HG02981 (cell line): ENCODE data around the gene SETD7.

Source experiments
- ATAC-seq: cut with Tn5 transposase; IDR thresholded peaks from one replicate; pipeline ENCODE4 v1.9.1; 2021; ENCODE audit warnings: mild to moderate bottlenecking, moderate library complexity; ENCODE audit not compliant: unreplicated experiment

SETD7 gene

GRCh38 chr4:139514382-139515059 is 41.5 kb downstream of the SETD7 start:
- no peak for ATAC-seq

DNA sequence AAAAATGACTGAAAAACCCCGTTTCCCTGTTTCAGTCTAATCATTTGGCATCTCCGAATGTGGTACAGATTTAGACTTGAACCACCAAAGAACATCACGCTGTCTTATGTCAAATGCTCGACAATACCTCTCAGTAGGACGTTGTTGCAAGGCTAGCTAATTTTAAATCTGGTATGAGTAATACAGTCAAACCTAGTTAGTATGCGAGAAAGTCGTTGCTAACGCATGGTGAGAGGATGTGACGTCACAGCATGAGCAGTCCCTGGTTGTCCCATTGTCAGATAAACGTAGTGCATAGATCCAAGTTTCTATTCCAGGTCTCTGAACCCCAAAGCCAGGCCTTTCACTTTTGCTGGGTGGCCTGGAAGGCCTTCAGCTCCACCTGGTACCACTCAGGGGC is 44.7 kb downstream of the SETD7 start:
- no peak for ATAC-seq

DNA sequence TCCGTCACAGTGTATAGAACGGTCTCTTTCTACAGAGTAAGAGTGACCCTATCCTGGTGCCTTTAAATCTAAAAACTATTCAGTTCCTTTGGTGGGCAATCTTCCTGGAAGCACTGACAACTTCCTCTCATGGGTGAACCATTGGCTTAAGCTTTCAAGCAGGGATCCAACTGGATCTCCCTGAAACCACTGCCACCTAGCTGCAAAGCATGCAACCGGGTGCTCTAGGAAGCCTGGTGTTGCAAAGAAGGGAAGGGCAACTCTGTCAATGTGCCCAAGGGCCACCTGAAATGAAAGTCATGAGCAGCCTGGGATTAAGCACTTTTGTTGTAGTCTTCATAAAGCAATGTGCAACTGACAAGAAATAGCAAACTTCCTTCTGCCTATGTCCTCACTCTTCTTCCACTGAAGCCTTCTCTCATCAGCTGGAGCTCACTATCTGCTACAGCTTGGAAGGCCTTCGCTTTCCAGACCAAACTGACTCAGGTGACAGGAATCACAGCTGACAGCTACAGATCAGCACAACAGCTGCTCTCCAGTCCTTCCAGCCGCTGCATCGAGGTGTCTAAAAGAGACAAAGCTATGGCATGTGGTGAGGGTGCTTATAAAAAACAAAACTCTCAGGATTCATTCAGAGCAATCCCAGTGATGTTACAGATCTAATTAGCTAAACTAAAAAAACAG is 46.1 kb downstream of the SETD7 start:
- ATAC-seq, result no peak

- no peak for ATAC-seq
Observed at GRCh38 chr4:139508581-139509237, 47.3 kb downstream of the SETD7 start.

GRCh38 chr4:139506774-139507173 is 49.2 kb downstream of the SETD7 start:
- ATAC-seq, result no peak

DNA sequence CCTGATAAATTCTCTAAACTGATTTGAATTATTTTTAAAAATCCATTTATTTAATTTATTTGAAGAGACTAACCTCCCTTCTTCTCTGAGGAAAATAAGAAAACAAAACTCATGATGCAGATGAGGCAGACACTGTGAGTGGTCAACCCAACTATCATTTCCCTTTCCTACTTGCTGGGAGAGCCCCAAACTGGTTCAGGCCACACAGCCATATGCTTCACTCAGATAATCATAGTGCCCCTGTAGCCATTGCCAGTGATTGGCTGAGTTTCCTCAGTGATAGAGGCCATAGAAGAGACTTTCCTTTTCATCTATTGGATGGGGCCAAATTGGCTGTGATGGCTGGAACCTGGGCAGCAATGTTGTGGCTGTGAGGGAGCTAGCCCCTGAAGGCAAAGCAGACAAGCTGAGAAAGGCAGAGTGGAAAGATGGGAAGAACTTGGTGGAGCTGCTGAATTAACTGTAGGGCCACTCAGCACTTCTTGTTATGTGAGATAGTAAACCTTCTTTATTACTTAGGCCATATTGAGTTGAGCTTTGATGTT is 52.3 kb downstream of the SETD7 start:
- no peak for ATAC-seq

- ATAC-seq, result no peak
Observed at GRCh38 chr4:139501927-139502899, 53.8 kb downstream of the SETD7 start.

DNA sequence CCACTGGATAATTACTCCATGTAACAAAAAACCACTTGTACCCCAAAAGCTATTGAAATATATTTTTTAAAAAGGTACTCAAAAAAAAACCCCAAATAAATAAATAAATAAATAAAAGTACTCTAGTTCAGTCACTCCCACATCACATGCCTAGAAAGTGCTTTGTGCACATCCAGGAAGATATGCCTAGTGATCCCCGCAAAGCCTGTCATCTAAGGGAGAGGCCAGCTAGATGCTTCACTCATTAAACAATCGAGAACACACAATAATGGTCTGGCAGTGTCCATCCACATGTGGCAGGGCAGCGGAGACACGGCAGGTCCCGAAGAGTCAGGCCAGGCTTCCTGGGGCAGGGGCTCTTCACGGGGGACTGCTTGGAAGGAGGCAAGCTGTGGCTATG is 54.5 kb downstream of the SETD7 start:
- no peak for ATAC-seq

GRCh38 chr4:139501117-139501516 is 54.9 kb downstream of the SETD7 start:
- no peak for ATAC-seq

- ATAC-seq, result no peak
Observed at GRCh38 chr4:139499186-139499585, 56.8 kb downstream of the SETD7 start.

GRCh38 chr4:139493176-139493575 is 62.8 kb downstream of the SETD7 start:
- no peak for ATAC-seq

DNA sequence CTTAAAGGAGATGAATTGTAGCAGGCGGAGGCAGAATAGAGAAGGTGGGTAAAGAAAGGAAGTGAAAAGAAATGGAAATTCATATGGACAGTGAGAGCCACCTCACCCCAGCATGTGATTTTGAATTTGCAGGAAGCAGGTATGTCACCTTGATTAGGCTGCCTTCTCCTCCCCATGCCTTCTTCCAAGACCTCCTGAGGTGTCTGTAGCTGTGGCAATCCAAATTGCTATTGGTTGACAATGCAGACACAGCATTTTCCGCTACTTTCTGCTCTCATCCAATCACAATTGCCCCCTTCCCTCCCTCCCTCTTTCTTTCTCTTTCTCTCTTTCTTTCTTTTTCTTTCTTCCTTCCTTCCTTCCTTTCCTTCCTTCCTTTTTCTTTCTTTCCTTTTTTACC is 63.6 kb downstream of the SETD7 start:
- no peak for ATAC-seq

DNA sequence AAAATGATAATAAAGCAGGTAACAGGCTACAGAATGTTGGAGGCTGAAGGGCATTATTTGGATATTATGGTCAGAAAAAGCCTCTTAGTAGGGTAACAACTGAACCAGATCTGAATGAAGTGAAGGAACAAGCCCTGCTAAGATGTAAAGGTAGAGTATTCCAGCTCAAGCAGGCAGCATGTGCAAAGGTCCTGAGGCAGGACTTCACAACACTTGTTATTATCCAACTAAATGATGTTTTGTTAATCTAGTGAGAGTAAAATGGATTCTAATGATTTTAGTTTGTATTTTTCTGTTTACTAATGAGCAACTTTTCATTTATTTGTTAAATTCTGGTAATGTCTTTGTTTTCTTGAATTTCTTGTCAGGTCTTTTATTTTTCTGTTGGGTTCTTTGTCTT is 66.4 kb downstream of the SETD7 start:
- ATAC-seq, result no peak

DNA sequence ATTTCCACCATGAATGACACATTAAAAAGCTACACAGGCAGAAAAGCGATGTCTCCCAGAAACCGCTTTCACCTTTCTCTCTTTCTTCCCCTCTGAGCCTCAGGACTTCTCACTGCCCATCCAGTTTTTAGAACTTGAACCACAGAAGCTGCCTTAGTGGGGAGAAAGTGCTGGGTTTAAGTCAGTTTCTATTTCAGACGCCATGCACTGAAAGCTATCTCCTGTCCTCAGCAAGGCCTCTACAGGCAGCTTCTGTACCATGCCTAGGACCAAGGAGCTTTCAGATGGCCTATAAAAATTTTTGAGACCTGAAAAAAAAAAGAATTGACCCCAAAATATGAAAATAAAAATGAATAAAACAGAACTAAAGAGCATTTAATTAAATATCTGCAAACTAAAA is 67.6 kb downstream of the SETD7 start:
- no peak for ATAC-seq

GRCh38 chr4:139484783-139485311 is 71.2 kb downstream of the SETD7 start:
- no peak for ATAC-seq

- ATAC-seq, result no peak
Observed at GRCh38 chr4:139483000-139483399, 73.0 kb downstream of the SETD7 start.

DNA sequence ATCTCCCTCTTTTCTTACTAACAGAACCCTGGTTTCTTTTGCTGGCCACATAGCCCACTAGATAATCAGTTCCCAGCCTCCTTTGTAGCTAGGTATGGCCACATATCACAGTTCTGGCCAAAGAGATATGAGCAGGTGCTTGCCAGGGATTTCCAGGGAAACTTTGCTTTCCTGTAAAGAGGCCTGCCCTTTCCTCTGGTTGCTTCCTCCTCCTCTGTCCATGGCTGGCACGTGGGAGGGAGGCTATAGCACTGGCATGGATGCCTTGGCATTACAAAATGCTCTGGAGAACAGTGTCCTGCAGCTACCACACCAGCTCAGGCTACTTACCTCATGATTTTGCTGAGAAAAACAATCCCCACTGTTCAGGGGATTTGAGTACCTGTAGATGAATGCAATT is 74.6 kb downstream of the SETD7 start:
- no peak for ATAC-seq

- ATAC-seq, result no peak
Observed at GRCh38 chr4:139476363-139476762, 79.7 kb downstream of the SETD7 start.

DNA sequence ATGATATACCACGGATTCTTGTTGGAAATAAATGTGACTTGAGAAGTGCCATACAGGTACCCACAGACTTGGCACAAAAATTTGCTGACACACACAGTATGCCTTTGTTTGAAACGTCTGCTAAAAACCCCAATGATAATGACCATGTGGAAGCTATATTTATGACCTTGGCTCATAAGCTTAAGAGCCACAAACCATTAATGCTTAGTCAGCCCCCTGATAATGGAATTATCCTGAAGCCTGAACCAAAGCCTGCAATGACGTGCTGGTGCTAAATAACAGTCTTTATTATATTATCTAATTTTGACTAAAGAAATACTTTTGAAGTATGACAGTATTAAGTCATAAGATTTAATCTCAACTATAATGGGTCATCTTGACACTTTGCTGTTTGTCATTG is 83.2 kb downstream of the SETD7 start:
- no peak for ATAC-seq

- ATAC-seq, result no peak
Observed at GRCh38 chr4:139470997-139471665, 84.9 kb downstream of the SETD7 start.
